ENCODE data around the gene CD63.

The CD63 gene

DNA sequence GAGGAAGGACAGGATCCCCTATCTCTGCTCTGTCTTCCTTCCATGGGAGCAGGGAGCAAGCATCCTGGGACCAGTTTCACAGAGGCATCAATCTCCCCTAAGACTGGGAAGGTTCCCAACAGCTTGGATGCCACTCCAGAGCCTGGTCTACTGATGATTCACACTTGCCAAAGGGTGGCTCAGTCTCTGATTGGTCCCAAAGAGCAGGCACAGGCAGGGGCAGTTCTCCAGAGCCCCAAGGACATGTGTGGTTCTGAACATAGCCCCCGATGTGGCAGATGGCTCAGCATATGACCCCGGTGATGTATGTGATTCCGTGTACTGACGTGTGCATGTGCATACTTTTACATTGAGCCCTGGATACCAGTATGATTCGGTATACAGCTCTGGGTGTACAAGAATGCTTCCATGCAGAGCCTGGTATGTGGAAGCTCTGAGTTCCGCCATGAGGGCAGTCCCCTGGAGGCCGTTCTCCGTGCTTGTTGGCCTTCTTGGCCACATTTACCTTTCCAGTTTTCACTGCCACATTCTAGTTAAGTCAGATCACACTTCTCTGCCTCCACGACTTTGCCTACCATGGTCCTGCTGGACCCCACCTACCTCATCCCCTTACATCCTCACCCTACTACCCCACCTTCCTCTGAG, 42.3 kb downstream of the CD63 start:
- DNase-seq = peak in 4 of 14 donors; percentile 4 to 25 (median 6)

DNA sequence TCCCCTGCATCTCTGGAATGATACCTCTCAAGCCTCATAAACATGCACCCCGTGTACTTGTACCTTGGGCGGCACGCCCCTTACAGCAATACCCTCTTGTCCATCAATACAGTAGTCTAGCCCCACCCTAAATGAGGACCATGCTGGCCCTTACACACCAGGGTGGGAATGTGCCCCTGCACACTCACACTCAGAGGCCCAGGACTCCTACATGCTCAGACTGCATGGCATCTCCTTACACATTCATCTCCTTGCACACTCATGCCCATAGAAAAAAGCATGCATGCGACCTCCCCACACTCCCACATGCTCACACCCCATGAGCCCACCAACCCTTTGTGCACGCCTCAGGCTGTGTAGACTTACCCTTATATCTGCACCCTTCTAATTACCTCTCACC, 43.1 kb downstream of the CD63 start:
- no peak for DNase-seq

DNA sequence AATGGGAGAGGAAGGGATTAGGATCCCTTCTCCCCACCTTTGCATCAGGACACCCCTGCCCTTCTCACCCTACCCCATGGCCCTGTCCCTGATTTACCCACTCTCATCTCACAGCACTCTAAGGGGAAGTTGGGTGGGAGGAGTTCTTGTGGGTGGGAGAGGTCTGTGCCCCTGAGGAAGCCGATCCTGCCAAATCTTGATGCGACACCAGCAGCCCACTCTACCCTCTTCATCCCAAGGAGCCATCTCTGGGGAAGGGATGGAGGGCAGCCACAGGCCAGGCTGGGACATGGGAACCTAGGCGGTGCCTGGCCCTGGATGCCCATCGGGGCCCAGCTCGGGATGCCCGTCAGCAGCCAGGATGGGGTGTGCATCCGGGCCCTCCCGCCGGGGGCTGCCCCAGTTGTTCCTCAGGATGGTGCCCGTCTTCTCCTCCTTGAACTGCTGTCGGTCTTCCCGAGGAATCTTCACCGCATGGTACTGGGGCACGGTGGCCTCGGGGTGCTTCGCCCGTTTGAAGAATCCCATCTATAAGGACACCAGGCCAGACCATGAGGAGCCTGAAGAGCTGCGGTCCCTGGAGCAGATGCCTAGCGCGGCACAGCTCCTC, 43.9 kb downstream of the CD63 start:
- DNase-seq = no peak

DNA sequence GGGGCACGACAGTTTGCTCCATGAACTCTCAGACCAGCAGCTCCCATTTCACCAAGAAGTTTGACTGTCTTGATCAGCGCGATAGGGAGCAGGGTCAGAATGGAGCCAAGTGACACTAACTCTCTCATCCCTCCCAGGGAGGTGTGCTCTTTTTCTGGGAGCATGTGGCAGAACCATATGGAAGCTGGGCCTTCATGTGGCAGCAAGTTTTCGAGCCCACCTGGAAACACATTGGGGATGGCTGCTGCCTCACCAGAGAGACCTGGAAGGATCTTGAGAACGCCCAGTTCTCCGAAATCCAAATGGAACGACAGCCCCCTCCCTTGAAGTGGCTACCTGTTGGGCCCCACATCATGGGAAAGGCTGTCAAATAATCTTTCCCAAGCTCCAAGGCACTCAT, 45.1 kb downstream of the CD63 start:
- no peak for DNase-seq

DNA sequence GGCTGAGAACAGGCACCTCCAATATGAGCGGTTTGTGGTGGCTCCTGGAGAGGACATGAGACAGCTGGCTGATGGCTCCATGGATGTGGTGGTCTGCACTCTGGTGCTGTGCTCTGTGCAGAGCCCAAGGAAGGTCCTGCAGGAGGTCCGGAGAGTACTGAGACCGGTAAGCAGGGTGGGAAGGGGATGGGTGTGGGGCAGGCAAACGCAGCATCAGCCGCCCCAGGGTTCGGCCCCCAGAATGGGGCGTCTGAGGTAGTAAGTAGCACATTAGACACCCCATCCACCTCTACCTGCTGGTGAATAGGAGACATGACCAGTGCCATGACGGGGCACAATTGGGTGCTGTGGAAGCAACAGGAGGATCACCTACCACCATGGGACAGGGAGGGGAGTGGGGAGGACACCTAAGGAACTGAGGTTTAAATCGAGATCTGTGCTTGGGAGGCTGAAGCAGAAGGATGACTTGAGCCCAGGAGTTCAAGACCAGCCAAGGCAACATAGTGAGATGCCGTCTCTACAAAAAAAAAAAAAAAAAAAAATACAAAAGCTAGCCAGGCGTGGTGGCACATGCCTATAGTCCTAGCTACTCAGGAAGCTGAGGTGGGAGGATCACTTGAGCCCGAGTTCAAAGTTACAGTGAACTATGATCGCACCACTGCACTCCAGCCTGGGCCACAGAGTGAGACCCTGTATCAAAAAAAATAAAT, 46.6 kb downstream of the CD63 start:
- DNase-seq = no peak

DNA sequence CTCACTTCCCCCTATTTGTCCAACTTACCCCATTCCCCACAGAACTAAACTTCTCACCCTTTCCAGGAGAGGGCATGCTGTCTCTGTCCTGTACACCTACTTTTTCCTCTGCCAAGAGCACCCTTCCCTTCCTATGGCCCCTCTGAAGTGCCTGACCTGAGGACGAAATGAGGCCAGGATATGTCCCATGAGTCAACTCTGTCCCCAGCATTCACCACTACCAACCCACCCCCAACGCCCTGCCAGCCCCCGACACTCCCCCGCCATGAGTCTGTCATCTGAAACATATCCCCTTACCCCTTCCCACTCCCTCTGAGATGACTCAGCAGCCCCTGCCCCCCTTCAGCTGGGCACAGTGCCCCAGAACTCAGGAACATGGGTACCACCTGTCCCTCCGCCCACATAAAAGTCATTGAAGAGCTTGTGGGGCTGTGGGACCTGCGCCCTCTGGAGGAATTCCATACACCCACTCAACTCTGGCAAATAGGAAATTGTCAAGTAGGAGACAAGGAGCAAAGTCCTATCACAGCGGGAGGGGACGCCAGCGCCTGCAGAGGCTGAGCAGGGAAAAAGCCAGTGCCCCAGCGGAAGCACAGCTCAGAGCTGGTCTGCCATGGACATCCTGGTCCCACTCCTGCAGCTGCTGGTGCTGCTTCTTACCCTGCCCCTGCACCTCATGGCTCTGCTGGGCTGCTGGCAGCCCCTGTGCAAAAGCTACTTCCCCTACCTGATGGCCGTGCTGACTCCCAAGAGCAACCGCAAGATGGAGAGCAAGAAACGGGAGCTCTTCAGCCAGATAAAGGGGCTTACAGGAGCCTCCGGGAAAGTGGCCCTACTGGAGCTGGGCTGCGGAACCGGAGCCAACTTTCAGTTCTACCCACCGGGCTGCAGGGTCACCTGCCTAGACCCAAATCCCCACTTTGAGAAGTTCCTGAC, 47.4 kb downstream of the CD63 start:
- DNase-seq = peak in 7 of 14 donors; percentile 7 to 79 (median 17)

DNA sequence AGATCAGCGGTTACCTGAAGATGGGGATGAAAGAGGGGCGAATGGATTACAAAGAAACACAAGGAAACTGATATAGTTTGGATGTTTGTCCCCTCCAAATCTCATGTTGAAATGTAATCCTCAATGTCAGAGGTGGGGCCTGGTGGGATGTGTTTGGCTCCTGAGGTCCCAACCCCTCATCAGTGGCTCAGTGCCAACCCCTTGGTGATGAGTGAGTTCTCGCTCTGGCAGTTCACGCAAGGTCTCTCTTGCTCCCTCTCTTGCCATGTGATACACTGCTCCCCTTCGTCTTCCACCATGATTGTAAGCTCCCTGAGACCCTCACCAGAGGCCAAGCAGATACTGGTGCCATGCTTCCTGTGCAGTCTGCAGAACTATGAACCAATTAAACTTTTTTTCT, 49.1 kb downstream of the CD63 start:
- no peak for DNase-seq

DNA sequence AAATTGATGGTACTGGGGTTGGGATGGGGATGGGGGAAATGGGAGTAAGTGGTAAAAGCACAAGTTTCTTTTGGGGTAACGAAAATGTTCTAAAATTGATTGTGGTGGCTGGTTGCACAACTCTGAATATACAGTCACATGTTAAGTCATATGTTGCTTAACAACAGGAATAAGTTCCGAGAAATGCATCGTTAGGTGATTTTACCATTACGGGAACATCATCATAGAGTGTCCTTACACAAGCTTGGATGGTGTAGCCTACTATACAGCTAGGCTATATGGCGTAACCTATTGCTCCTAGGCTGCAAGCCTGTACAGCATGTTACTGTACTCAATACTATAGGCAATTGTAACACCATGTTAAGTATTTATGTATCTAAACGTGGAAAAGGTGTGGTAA, 52.1 kb downstream of the CD63 start:
- no peak for DNase-seq

DNA sequence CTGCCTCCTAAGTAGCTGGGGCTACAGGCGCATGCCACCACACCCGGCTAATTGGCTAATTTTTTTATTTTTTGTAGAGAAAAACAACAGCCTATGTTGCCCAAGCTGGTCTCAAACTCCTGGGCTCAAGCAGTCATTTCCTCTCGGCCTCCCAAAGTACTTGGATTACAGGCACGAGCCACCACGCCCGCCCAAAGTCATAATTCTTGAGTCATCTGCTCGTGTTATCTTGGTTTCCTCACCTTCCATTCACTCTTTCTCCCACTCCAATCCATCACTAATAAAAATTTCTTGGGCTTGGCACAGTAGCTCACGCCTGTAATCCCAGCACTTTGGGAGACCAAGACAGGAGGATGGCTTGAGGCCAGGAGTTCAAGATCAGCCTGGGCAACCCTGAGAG, 53.1 kb downstream of the CD63 start:
- DNase-seq = no peak

All from C1 segment of cervical spinal cord (tissue), 14 donors.